ENCODE data around the gene KRT17.

- TF ChIP-seq CTCF (IDR thresholded peaks at IDR 0.05; ENCODE audit: poor library complexity) (no peak), EZH2 (IDR thresholded peaks at IDR 0.05; ENCODE audit: borderline replicate concordance) (no peak), EZH2phosphoT487 (IDR thresholded peaks at IDR 0.05; ENCODE audit: low read depth, severe bottlenecking, unreplicated experiment) (no peak)
Observed at GRCh38 chr17:41659427-41660212, 35.2 kb upstream of the KRT17 start.

Data from hepatocyte (in vitro differentiated cells).